ENCODE data around the gene TCF23.

DNA sequence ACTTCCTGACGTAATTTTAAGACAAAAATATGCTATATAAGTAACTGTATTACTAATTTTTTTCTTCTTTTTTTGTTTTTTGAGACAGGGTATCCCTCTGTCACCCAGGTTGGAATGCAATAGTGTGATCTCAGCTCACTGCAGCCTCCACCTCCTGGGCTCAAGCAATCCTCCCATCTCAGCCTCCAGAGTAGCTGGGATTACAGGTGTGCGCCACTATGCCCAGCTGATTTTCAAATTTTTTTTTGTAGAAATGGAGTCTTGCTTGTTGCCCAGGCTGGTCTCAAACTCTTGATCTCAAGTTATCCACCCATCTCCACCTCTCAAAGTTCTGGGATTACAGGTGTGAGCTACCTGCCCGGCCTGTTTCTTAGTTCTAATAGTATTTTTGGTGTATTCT, 29.7 kb downstream of the TCF23 start:
- TF ChIP-seq CTCF (conservative IDR thresholded peaks at IDR 0.05; ENCODE audit: low read depth, low read length) = no peak
- no peak for TF ChIP-seq EZH2 (IDR thresholded peaks at IDR 0.05; ENCODE audit: low read length, unreplicated experiment)

Measured in PC-3 (cell line).